GM12864 (cell line): ENCODE measurements around the gene VWDE.
A peak's percentile ranks its signal among the peaks of the same experiment; 100 is the strongest.

Source experiments
- DNase-seq: peaks from one replicate; pipeline ENCODE4 v3.0.0-alpha.2; 2011; ENCODE audit warnings: low read depth
- H3K4me3 ChIP-seq: 2 replicates; pipeline ENCODE4 v1.5.1; 2011; ENCODE audit warnings: mild to moderate bottlenecking, low read depth, low read length, control low read depth
- CTCF ChIP-seq: IDR thresholded peaks from 2 replicates; pipeline ENCODE4 v1.5.1; 2011; ENCODE audit warnings: low read depth, mild to moderate bottlenecking, moderate library complexity, low read length, control low read depth, inconsistent platforms; ENCODE audit errors: missing control alignments

The VWDE gene

DNA sequence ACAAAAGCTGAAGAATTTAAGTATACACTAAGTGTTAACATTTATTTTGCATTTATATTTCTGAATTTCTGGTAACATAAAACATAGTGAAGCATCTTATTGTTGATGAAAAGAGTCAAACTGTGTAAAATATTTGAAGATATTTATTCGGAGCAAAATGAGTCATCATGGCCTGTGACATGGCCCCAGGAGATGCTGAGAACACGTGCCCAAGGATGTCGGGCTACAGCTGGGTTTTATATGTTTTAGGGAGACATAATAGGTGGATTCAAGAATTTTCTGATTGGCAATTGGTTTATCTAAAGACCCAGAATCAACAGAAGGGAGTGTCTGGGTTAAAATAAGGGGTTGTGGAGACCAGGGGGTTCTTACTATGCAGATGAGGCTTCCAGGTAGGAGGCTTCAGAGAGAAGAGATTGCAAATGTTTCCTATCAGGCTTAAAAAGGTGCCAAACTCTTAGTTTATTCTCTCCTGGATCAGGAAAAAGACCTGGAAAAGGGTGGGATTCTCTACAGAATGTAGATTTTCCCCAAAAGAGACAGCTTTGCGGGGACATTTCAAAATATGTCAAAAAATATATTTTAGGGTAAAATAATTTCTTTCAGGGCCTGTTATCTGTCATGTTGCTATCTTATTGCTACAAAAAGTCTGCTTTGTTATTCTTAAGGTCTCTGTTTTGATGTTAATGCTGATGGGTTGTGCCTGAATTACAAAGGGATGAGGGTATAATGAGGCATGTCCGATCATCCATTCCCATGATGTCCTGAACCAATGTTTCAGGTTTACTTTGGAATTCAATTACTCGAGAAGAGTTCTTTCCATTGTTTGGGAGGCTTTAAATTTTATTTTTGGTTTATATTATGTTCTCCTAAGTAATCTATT is 74.5 kb downstream of the VWDE start:
- no peak for TF ChIP-seq CTCF
- no peak for DNase-seq
- H3K4me3 ChIP-seq = no peak overlapping the region

GRCh38 chr7:12327922-12328321 is 75.7 kb downstream of the VWDE start:
- DNase-seq = no peak

GRCh38 chr7:12325646-12326045 is 78.0 kb downstream of the VWDE start:
- no peak for TF ChIP-seq CTCF
- DNase-seq = no peak
- H3K4me3 ChIP-seq = no peak overlapping the region

More at GRCh38 chr7:12327922-12328321, 75.7 kb downstream of the VWDE start:
- no peak for TF ChIP-seq CTCF
- H3K4me3 ChIP-seq = no peak overlapping the region

DNA sequence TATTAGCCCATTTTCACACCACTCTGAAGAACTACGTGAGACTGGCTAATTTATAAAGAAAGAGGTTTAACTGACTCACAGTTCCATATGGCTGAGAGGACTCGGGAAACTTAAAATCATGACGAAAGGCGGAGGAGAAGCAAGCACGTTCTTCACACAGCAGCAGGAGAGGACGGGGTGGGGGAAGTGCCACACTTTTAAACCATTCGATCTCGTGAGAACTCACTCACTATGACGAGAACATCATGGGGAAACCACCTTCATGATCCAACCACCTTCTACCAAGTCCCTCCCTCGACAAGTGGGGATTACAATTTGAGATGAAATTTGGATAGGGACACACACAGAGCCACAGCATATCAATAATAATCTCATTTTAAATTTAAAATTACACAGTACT is 80.2 kb downstream of the VWDE start:
- no peak for TF ChIP-seq CTCF
- H3K4me3 ChIP-seq = no peak overlapping the region
- DNase-seq = no peak

DNA sequence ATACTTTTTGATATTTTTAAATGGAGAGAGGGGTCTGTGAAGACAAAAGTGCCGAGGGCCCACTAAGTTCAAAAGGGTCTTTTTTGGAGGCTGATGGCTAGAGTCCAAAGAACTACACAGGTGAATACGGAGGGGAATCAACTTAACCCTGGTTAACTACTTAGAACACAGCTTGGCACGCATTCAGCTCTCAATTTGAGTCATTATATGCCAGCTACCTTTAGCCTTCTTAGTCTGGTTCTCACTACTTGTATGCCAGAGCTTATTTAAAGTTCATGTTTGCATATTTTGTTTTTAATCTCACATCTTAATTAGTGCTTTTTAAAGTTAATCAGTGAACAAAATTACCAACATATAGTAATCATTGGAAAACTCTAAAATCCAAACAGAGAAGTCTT is 80.8 kb downstream of the VWDE start:
- TF ChIP-seq CTCF = no peak
- peak; percentile 3 for DNase-seq
- H3K4me3 ChIP-seq = no peak overlapping the region

DNA sequence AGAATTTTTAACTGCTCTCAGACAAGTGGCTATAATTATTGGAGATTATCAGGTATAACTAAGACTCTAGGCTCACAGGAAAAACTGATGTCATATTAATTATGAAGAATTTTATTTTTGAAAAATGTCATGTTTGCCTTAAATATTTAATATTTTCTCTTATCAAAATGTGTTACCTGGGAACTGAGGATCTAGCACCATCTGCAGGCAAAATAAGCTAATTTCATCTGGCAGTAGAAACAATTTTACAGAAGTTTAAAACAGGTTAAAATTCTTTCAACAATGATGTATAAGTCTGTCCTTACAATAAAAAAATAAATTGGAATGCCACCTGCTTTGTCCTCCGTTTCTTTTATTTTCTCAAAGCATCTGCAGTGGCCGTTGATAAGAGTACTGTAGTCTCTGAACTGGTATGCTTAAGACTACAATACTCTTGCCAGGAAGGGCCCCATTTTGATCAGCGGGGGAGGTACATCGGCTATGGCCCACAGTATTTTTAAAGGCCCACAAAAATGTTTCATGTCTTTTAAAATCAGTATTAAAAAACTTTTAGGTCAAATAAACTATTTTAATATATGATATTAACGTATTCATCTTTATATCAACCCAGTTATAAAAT is 81.3 kb downstream of the VWDE start:
- H3K4me3 ChIP-seq = no peak overlapping the region
- TF ChIP-seq CTCF = peak; percentile 45
- no peak for DNase-seq
